ENCODE results near the gene MED20.

- TF ChIP-seq CTCF (conservative IDR thresholded peaks at IDR 0.05; ENCODE audit: low read depth, low read length) (no peak), EZH2 (IDR thresholded peaks at IDR 0.05; ENCODE audit: borderline replicate concordance, low read depth, low read length, poor library complexity, severe bottlenecking) (no peak)
Observed at GRCh38 chr6:41871691-41872090, 49.2 kb downstream of the MED20 start.

Data from A673 (cell line).